ENCODE measurements around the gene TNNC2. TPM values are rescaled to one million over a fixed set of nuclear protein-coding genes. Genes with fewer than 3 reads are reported as not detected.

Gene TNNC2
- total and polyA plus RNA-seq, 9 of the 15 experiments (the other 6 are each of a cell fraction or from before 2014, with no cell fraction given), result not detected

DNA sequence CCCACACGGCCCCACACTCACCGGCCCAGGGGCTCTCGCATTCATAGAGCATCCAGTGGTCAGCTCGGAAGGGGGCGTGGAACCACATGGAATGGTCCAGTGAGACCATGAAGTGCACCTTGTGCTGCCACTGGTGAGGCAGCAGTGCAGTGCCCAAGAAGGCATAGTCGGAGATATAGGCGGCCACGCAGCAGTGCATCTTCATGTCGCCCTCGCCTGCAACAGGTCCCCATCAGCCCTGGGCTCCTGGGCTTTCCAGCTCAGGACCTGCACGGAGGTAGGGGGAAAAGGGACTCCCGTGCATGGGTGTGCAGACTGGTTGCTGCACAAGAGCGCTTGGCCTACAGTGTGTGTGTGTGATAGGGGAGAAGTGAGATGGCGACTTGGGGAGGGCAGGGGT lies 16.4 kb upstream of the TNNC2 start:
- FAIRE-seq (no peak), DNase-seq (ENCODE audit: extremely low read depth in 1 of 4, low spot score in 3 of 4) (no peak), ATAC-seq (no peak)
- BruUV-seq (replicated peaks), result no TSS peak
- H3K4me2 ChIP-seq (ENCODE audit: insufficient read depth, low read length), result no peak overlapping the region
- in situ Hi-C loops (cut with MboI), result no loop called here
- TF ChIP-seq COPS2 (conservative IDR thresholded peaks at IDR 0.05), result no peak
- TF ChIP-seq HLTF (IDR thresholded peaks at IDR 0.05), result no peak
- WGBS (ENCODE audit: insufficient coverage, low coverage, missing lambda C conversion rate), result 79% methylated on average over 14 of the region's 14 CpGs
- H4K20me1 ChIP-seq (replicated peaks; ENCODE audit: control insufficient read depth, insufficient read depth, low read length), result no peaks in the 10 kb centered on the region
- no peak overlapping the region for H3K27ac ChIP-seq (ENCODE audit: extremely low read depth, low read depth, low read length)
- H3K36me3 ChIP-seq (ENCODE audit: control insufficient read depth, insufficient read depth, low read length), result peaks cover 34% of the 10 kb centered on the region; the same call in 2 of the 3 replicates
- CTCF ChIA-PET (ENCODE audit: low intra/inter-chr PET ratio), result no interaction called here
- no peaks in the 10 kb centered on the region for H3K79me2 ChIP-seq (ENCODE audit: control insufficient read depth, insufficient read depth, low read length)
- H3K27me3 ChIP-seq (ENCODE audit: control insufficient read depth in 2 of 2, insufficient read depth in 2 of 2, low read length in 2 of 2), result no peaks in the 10 kb centered on the region
- no peak overlapping the region for H3K4me3 ChIP-seq
- H3K9me3 ChIP-seq (replicated peaks; ENCODE audit: control insufficient read depth, insufficient read depth, low read depth, low read length), result no peaks in the 10 kb centered on the region
- POLR2A ChIA-PET, result interaction anchor here (4.9 kb wide), 1 partner anchor 8 kb away, joined by 19 read pairs; no protein-coding TSS in a partner anchor
- H3K9ac ChIP-seq (ENCODE audit: insufficient read depth in 1 of 2, low read depth in 2 of 2, low read length in 2 of 2), result peak overlapping the region in 1 of 2 experiments; percentile 61; a peak in 1 of 4 replicates
- no peak overlapping the region for H2AFZ ChIP-seq (ENCODE audit: low read depth, low read length)
- intact Hi-C loops (cut with micrococcal nuclease), result no loop called here
- H3K4me1 ChIP-seq (replicated peaks in 1 of 2; ENCODE audit: control insufficient read depth in 2 of 2, insufficient read depth in 2 of 2, low read length in 2 of 2), result peaks cover 0 to 11% of the 10 kb centered on the region in 2 experiments; a peak in 1 of 5 replicates
- H3K9me1 ChIP-seq (ENCODE audit: control insufficient read depth, insufficient read depth, low read length), result peaks cover 3% of the 10 kb centered on the region

GRCh38 chr20:45842169-45842812 lies 15.2 kb upstream of the TNNC2 start:
- TF ChIP-seq NFIX (CRISPR knock-in tag; IDR thresholded peaks at IDR 0.05; ENCODE audit: low read depth) (no peak), NFIC (IDR thresholded peaks at IDR 0.05) (peak; percentile 33)
- intact Hi-C loops (cut with micrococcal nuclease) (no loop called here), in situ Hi-C loops (cut with MboI) (no loop called here)
- no peak; the same call in 2 of the 3 replicates for ATAC-seq
- peaks cover 31% of the 10 kb centered on the region; the same call in 2 of the 3 replicates for H3K36me3 ChIP-seq (ENCODE audit: control insufficient read depth, insufficient read depth, low read length)
- H2AFZ ChIP-seq (ENCODE audit: low read depth, low read length), result no peak overlapping the region
- 45% methylated on average over 5 of the region's 5 CpGs for WGBS (ENCODE audit: insufficient coverage, low coverage, missing lambda C conversion rate)
- ChIA-PET POLR2A (interaction anchor here (0.7 to 4.9 kb wide), 2 partner anchors 9 to 124 kb away, joined by 3 to 19 read pairs; no protein-coding TSS in a partner anchor), CTCF (ENCODE audit: low intra/inter-chr PET ratio) (no interaction called here)
- H3K27ac ChIP-seq (ENCODE audit: extremely low read depth, low read depth, low read length), result no peak overlapping the region
- peaks cover 0 to 11% of the 10 kb centered on the region in 2 experiments; a peak in 1 of 5 replicates for H3K4me1 ChIP-seq (replicated peaks in 1 of 2; ENCODE audit: control insufficient read depth in 2 of 2, insufficient read depth in 2 of 2, low read length in 2 of 2)
- no peaks in the 10 kb centered on the region for H3K9me3 ChIP-seq (replicated peaks; ENCODE audit: control insufficient read depth, insufficient read depth, low read depth, low read length)
- H3K79me2 ChIP-seq (ENCODE audit: control insufficient read depth, insufficient read depth, low read length), result no peaks in the 10 kb centered on the region
- FAIRE-seq, result no peak
- H3K4me3 ChIP-seq, result no peak overlapping the region
- peaks cover 3% of the 10 kb centered on the region for H3K9me1 ChIP-seq (ENCODE audit: control insufficient read depth, insufficient read depth, low read length)
- DNase-seq (ENCODE audit: extremely low read depth in 1 of 4, low spot score in 3 of 4), result no peak
- TSS peak; percentile 29 for BruUV-seq (replicated peaks)
- H3K9ac ChIP-seq (ENCODE audit: insufficient read depth in 1 of 2, low read depth in 2 of 2, low read length in 2 of 2), result no peak overlapping the region
- H4K20me1 ChIP-seq (replicated peaks; ENCODE audit: control insufficient read depth, insufficient read depth, low read length), result no peaks in the 10 kb centered on the region
- no peak overlapping the region for H3K4me2 ChIP-seq (ENCODE audit: insufficient read depth, low read length)
- H3K27me3 ChIP-seq (ENCODE audit: control insufficient read depth in 2 of 2, insufficient read depth in 2 of 2, low read length in 2 of 2), result no peaks in the 10 kb centered on the region

All from K562 (cell line).